ENCODE results near the gene STOX2. TPM values are rescaled to one million over a fixed set of nuclear protein-coding genes. Genes with fewer than 3 reads are reported as not detected.

STOX2 gene
- total RNA-seq, 1 donor = 0.36 TPM

DNA sequence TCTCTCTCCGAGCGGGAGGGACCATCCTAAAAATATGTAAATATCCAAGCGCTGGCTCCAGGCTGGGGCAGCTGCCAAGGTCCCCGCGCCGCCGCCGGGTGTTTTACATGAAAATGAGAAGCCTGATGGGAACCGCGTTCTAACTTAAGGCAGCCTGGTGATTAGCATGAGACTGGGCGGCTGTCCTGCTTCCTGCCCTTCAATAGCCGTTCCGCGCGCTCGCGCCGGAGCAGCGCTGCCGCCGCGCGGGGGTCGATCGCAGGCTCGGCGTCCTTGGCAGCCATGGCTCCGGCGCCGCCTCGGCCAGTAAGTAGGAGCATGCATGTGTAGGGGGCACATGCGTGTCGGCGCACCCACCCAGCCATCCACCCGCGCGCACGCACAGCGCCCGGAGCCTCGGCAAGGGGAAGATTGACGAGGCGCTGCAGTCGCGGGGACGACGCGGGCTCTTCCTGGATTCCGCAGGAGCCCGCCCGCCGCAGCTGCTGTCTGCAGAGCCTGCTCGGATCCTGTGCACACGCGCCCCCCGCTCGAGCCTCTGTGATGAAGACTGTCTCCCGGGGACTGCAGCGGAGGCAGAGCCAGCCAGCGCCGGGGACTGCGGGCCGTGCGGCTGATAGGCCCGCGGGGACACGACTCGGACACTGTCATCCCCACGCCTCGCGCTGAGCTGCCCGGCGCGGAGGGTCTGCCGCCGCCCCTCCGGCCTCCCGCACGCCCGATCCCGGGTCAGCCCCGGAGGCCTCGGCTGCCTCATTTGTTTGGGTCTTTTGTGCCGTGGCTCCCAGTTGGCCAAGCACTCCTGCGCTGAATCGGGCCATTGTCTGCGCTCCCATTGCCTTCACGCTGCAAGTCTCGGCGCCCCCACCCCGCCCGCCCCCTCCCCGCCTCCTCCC lies 734 bp downstream of the STOX2 start:
- TF ChIP-seq, protein P1, sequence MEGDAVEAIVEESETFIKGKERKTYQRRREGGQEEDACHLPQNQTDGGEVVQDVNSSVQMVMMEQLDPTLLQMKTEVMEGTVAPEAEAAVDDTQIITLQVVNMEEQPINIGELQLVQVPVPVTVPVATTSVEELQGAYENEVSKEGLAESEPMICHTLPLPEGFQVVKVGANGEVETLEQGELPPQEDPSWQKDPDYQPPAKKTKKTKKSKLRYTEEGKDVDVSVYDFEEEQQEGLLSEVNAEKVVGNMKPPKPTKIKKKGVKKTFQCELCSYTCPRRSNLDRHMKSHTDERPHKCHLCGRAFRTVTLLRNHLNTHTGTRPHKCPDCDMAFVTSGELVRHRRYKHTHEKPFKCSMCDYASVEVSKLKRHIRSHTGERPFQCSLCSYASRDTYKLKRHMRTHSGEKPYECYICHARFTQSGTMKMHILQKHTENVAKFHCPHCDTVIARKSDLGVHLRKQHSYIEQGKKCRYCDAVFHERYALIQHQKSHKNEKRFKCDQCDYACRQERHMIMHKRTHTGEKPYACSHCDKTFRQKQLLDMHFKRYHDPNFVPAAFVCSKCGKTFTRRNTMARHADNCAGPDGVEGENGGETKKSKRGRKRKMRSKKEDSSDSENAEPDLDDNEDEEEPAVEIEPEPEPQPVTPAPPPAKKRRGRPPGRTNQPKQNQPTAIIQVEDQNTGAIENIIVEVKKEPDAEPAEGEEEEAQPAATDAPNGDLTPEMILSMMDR (IDR thresholded peaks at IDR 0.05; ENCODE audit: extremely low read depth, low read depth, low read length) = no peak
- H3K79me2 ChIP-seq (ENCODE audit: insufficient read depth, low read length) = no peaks in the 10 kb centered on the region
- no peaks in the 10 kb centered on the region for H3K9me3 ChIP-seq (ENCODE audit: low read depth, low read length)

GRCh38 chr4:183906489-183906738 lies 1.3 kb downstream of the STOX2 start:
- Histone ChIP-seq H4K20me1 (ENCODE audit: insufficient read depth, low read length) (no peaks in the 10 kb centered on the region), H3K4me1 (ENCODE audit: insufficient read depth, low read length) (no peaks in the 10 kb centered on the region), H3K36me3 (ENCODE audit: insufficient read depth, low read length) (no peaks in the 10 kb centered on the region), H3K4me2 (ENCODE audit: insufficient read depth, low read length) (no peak overlapping the region), H3K27ac (ENCODE audit: low read depth, low read length) (no peak overlapping the region), H3K79me2 (ENCODE audit: insufficient read depth, low read length) (no peaks in the 10 kb centered on the region), H3K27me3 (ENCODE audit: insufficient read depth, low read length) (peaks cover 16% of the 10 kb centered on the region), H3K4me3 (ENCODE audit: insufficient read depth, low read length) (no peak overlapping the region), H2AFZ (ENCODE audit: low read length) (no peak overlapping the region), H3K9me3 (ENCODE audit: low read depth, low read length) (no peaks in the 10 kb centered on the region)
- no peak for DNase-seq (ENCODE audit: insufficient read length, low spot score, missing footprints)
- TF ChIP-seq, protein P1 (IDR thresholded peaks at IDR 0.05; ENCODE audit: extremely low read depth, low read depth, low read length) = no peak

More for the DNA sequence above, 734 bp downstream of the STOX2 start:
- no peak for DNase-seq (ENCODE audit: insufficient read length, low spot score, missing footprints)
- no peaks in the 10 kb centered on the region for H3K36me3 ChIP-seq (ENCODE audit: insufficient read depth, low read length)
- peak overlapping the region; percentile 36 for H3K4me2 ChIP-seq (ENCODE audit: insufficient read depth, low read length)
- H3K4me3 ChIP-seq (ENCODE audit: insufficient read depth, low read length) = peak overlapping the region; percentile 47
- peak overlapping the region; percentile 77 for H2AFZ ChIP-seq (ENCODE audit: low read length)
- no peak overlapping the region for H3K27ac ChIP-seq (ENCODE audit: low read depth, low read length)
- H3K27me3 ChIP-seq (ENCODE audit: insufficient read depth, low read length) = peaks cover 16% of the 10 kb centered on the region
- no peaks in the 10 kb centered on the region for H4K20me1 ChIP-seq (ENCODE audit: insufficient read depth, low read length)
- H3K4me1 ChIP-seq (ENCODE audit: insufficient read depth, low read length) = no peaks in the 10 kb centered on the region

- no peak overlapping the region for H3K4me2 ChIP-seq (ENCODE audit: insufficient read depth, low read length)
- no peak overlapping the region for H3K4me3 ChIP-seq (ENCODE audit: insufficient read depth, low read length)
- no peaks in the 10 kb centered on the region for H3K9me3 ChIP-seq (ENCODE audit: low read depth, low read length)
- TF ChIP-seq, protein P1 (IDR thresholded peaks at IDR 0.05; ENCODE audit: extremely low read depth, low read depth, low read length) = no peak
- peak; percentile 49 for DNase-seq (ENCODE audit: insufficient read length, low spot score, missing footprints)
- H3K27me3 ChIP-seq (ENCODE audit: insufficient read depth, low read length) = peaks cover 16% of the 10 kb centered on the region
- H3K27ac ChIP-seq (ENCODE audit: low read depth, low read length) = no peak overlapping the region
- no peaks in the 10 kb centered on the region for H3K79me2 ChIP-seq (ENCODE audit: insufficient read depth, low read length)
- no peaks in the 10 kb centered on the region for H3K36me3 ChIP-seq (ENCODE audit: insufficient read depth, low read length)
- H4K20me1 ChIP-seq (ENCODE audit: insufficient read depth, low read length) = no peaks in the 10 kb centered on the region
- H2AFZ ChIP-seq (ENCODE audit: low read length) = no peak overlapping the region
- no peaks in the 10 kb centered on the region for H3K4me1 ChIP-seq (ENCODE audit: insufficient read depth, low read length)
Measured at GRCh38 chr4:183906739-183907651, 1.9 kb downstream of the STOX2 start.

All from osteoblast (primary cell).